Endothelial cell of umbilical vein (primary cell): Measurements from ENCODE around the gene EIF2A. TPM values are rescaled to one million over a fixed set of nuclear protein-coding genes. Genes with fewer than 3 reads are reported as not detected.

ENCODE experiments used
- BruUV-seq: library from RNA; stranded (reverse); fragments of 400-500 nt; replicated peaks from 2 replicates; lab custom pipeline; 2021; lab: Mats Ljungman, UMichigan
- CTCF ChIA-PET: fragments of 300-600, 350-600 bp; sonication (Branson Sonifier 250); formaldehyde crosslinking; loops from one replicate; lab custom pipeline; 2021; ENCODE audit warnings: antibody characterized with exemption, inconsistent platforms; lab: Charles Lee
- POLR2A ChIA-PET: fragments of 300-600, 350-600 bp; sonication (Branson Sonifier 250); formaldehyde crosslinking; loops from one replicate; lab custom pipeline; 2021; ENCODE audit warnings: antibody characterized with exemption, inconsistent platforms; lab: Charles Lee
- DNase-seq: peaks from one replicate; pipeline ENCODE4 v3.0.0-alpha.2; 2011; ENCODE audit warnings: low read depth, low spot score
- FAIRE-seq: peaks from 2 replicates; lab custom pipeline; 2011; peaks lifted over from hg19 to GRCh38; lab: Jason Lieb, UNC
- H2AFZ ChIP-seq: 2 replicates; pipeline ENCODE4 v1.6.0; 2012; ENCODE audit warnings: low read depth, low read length, control low read depth, inconsistent platforms
- H3K27ac ChIP-seq: 2 replicates; pipeline ENCODE4 v1.5.1; 2011; ENCODE audit warnings: low read depth, mild to moderate bottlenecking, control low read depth, low read length, moderate library complexity; ENCODE audit not compliant: insufficient read depth
- H3K27me3 ChIP-seq, 2 experiments: 2 replicates each; pipeline versions ENCODE4 v1.6.0 to v1.6.1; 2011; ENCODE audit warnings: low read length in 2 of 2, mixed read lengths in 1 of 2; ENCODE audit not compliant: control insufficient read depth in 2 of 2, insufficient read depth in 2 of 2
- H3K36me3 ChIP-seq, 2 experiments: 2 replicates in 1 of 2; 3 replicates in 1 of 2; pipeline ENCODE4 v1.5.1; 2011; ENCODE audit warnings: low read length in 2 of 2, mild to moderate bottlenecking in 1 of 2, moderate library complexity in 1 of 2; ENCODE audit not compliant: control insufficient read depth in 2 of 2, insufficient read depth in 2 of 2; ENCODE audit errors: extremely low read depth in 1 of 2
- H3K4me1 ChIP-seq: 3 replicates; pipeline ENCODE4 v1.5.1; 2011; ENCODE audit warnings: mild to moderate bottlenecking, low read length; ENCODE audit not compliant: control insufficient read depth, insufficient read depth; ENCODE audit errors: extremely low read depth
- H3K4me2 ChIP-seq: 2 replicates; pipeline ENCODE4 v1.6.1; 2011; ENCODE audit warnings: low read length, control low read depth, mixed read lengths; ENCODE audit not compliant: insufficient read depth
- H3K4me3 ChIP-seq, 3 experiments: fragments of 200-600 bp in 1 of 3; sonication (generic), shearing (Covaris generic) in 1 of 3; replicated peaks in 1 of 3; 2 replicates each; pipeline ENCODE4 v1.5.1; 2011 to 2016; ENCODE audit warnings: control low read depth in 3 of 3, low read length in 3 of 3, mild to moderate bottlenecking in 2 of 3, inconsistent platforms in 1 of 3, low read depth in 1 of 3, moderate library complexity in 1 of 3; ENCODE audit not compliant: insufficient read depth in 1 of 3
- H3K79me2 ChIP-seq: 2 replicates; pipeline ENCODE4 v1.6.0; 2012; ENCODE audit warnings: low read length, inconsistent platforms; ENCODE audit not compliant: control insufficient read depth, insufficient read depth
- H3K9ac ChIP-seq: replicated peaks from 2 replicates; pipeline ENCODE3; 2011; ENCODE audit warnings: low read length, control low read depth; ENCODE audit not compliant: insufficient read depth; ENCODE audit errors: extremely low read depth
- H3K9me1 ChIP-seq: replicated peaks from 3 replicates; pipeline ENCODE4 v1.6.0; 2011; ENCODE audit warnings: mild to moderate bottlenecking, low read length; ENCODE audit not compliant: control insufficient read depth, insufficient read depth; ENCODE audit errors: extremely low read depth
- H3K9me3 ChIP-seq: replicated peaks from 2 replicates; pipeline ENCODE4 v1.5.1; 2012; ENCODE audit warnings: low read length, inconsistent platforms; ENCODE audit not compliant: control insufficient read depth, insufficient read depth
- H4K20me1 ChIP-seq: replicated peaks from 2 replicates; pipeline ENCODE3; 2011; ENCODE audit warnings: mild to moderate bottlenecking, low read length; ENCODE audit not compliant: control insufficient read depth, insufficient read depth; ENCODE audit errors: extremely low read depth
- CTCF ChIP-seq, 2 donors: IDR thresholded peaks; 1 replicate in 1 of 2; 2 replicates in 1 of 2; pipeline ENCODE4 v1.5.1; 2011; ENCODE audit warnings: low read length in 2 of 2, mild to moderate bottlenecking in 2 of 2, moderate library complexity in 2 of 2, control low read depth in 1 of 2, inconsistent platforms in 1 of 2, low read depth in 1 of 2; ENCODE audit not compliant: insufficient read depth in 1 of 2; ENCODE audit errors: extremely low read depth in 1 of 2
- EZH2 ChIP-seq: IDR thresholded peaks from 2 replicates; pipeline ENCODE4 v1.6.1; 2012; ENCODE audit warnings: borderline replicate concordance, low read depth, mild to moderate bottlenecking, moderate library complexity, low read length, inconsistent platforms; ENCODE audit not compliant: severe bottlenecking
- FOS ChIP-seq: IDR thresholded peaks from 2 replicates; pipeline ENCODE4 v1.6.1; 2011; ENCODE audit warnings: mild to moderate bottlenecking, low read length, moderate library complexity, borderline replicate concordance; ENCODE audit not compliant: insufficient read depth
- GATA2 ChIP-seq: IDR thresholded peaks from 2 replicates; pipeline ENCODE4 v1.7.0; 2011; ENCODE audit warnings: low read depth, mild to moderate bottlenecking, moderate library complexity, mixed read lengths, low read length; ENCODE audit not compliant: insufficient read length, insufficient read depth
- JUN ChIP-seq: IDR thresholded peaks from 2 replicates; pipeline ENCODE4 v1.6.1; 2011; ENCODE audit warnings: borderline replicate concordance, low read depth; ENCODE audit not compliant: insufficient read length, insufficient read depth
- MAX ChIP-seq: IDR thresholded peaks from 2 replicates; pipeline ENCODE4 v1.6.1; 2011; ENCODE audit not compliant: insufficient read depth, insufficient read length
- MYC ChIP-seq: IDR thresholded peaks from one replicate; pipeline ENCODE4 v1.6.1; 2011; ENCODE audit warnings: mild to moderate bottlenecking, low read depth, low read length
- POLR2A ChIP-seq: IDR thresholded peaks from 2 replicates; pipeline ENCODE4 v1.6.1; 2012; ENCODE audit warnings: low read depth, mild to moderate bottlenecking, control low read depth, low read length
- POLR2AphosphoS5 ChIP-seq: IDR thresholded peaks from 2 replicates; pipeline ENCODE4 v1.6.1; 2012; ENCODE audit warnings: low read depth, mild to moderate bottlenecking, control low read depth, low read length, moderate library complexity; ENCODE audit not compliant: insufficient read depth
- dilution Hi-C: fragments of 300-500 bp; cut with MboI; formaldehyde crosslinking; loops from one replicate; pipeline ENCODE4 v1.15.0; 2019; ENCODE audit warnings: low sequenced_read_pairs; ENCODE audit not compliant: extremely low pct_ligation_motif_present
- intact Hi-C: fragments of 100-400 bp; cut with micrococcal nuclease; formaldehyde crosslinking; loops from one replicate; pipeline ENCODE4 v1.10.0; 2022
- polyA plus RNA-seq, 4 experiments: library from polyadenylated mRNA; depleted of rRNA in 3 of 4; stranded (reverse) in 3 of 4; unstranded in 1 of 4; fragments of >200 nt; gene quantifications; 2 replicates each; pipeline versions ENCODE4 v1.2.1 to v1.2.3, GENCODE V29; 2011 to 2012; ENCODE audit warnings: missing spikeins in 1 of 4
- total RNA-seq: library from RNA; stranded (reverse); gene quantifications from 2 replicates; pipeline ENCODE4 v1.2.3, GENCODE V29; 2021

Gene EIF2A
- total and polyA plus RNA-seq, 2 donors (not counting 3 experiments of a cell fraction or from before 2014, with no cell fraction given): 85.2 to 97.6 TPM

GRCh38 chr3:150523538-150523937 is 23.0 kb upstream of the EIF2A start:
- no peak overlapping the region for H2AFZ ChIP-seq
- H3K4me2 ChIP-seq: no peak overlapping the region
- no peak overlapping the region for H3K27ac ChIP-seq
- TF ChIP-seq POLR2AphosphoS5 (no peak), GATA2 (no peak), JUN (no peak), POLR2A (no peak), MYC (no peak), CTCF (IDR thresholded peaks at IDR 0.05; ENCODE audit: extremely low read depth in 1 of 2, insufficient read depth in 1 of 2, low read depth in 1 of 2, low read length in 2 of 2) (no peak), FOS (no peak), MAX (no peak), EZH2 (no peak)
- intact Hi-C loops: no loop called here
- no TSS peak for BruUV-seq
- no peaks in the 10 kb centered on the region for H3K4me1 ChIP-seq
- no peaks in the 10 kb centered on the region for H3K36me3 ChIP-seq
- H3K9me3 ChIP-seq: no peaks in the 10 kb centered on the region
- H3K27me3 ChIP-seq: peaks cover 0 to 2% of the 10 kb centered on the region in 2 experiments
- dilution Hi-C loops: no loop called here
- DNase-seq: no peak
- H3K4me3 ChIP-seq: no peak overlapping the region
- H3K79me2 ChIP-seq: no peaks in the 10 kb centered on the region
- ChIA-PET CTCF (interaction anchor here (0.9 kb wide), 1 partner anchor 341 kb away, joined by 4 read pairs; no protein-coding TSS in a partner anchor), POLR2A (no interaction called here)
- no peak overlapping the region for H3K9ac ChIP-seq
- no peaks in the 10 kb centered on the region for H4K20me1 ChIP-seq
- H3K9me1 ChIP-seq: no peaks in the 10 kb centered on the region
- FAIRE-seq: no peak
